ENCODE data around the gene IQCM.

Gene IQCM

DNA sequence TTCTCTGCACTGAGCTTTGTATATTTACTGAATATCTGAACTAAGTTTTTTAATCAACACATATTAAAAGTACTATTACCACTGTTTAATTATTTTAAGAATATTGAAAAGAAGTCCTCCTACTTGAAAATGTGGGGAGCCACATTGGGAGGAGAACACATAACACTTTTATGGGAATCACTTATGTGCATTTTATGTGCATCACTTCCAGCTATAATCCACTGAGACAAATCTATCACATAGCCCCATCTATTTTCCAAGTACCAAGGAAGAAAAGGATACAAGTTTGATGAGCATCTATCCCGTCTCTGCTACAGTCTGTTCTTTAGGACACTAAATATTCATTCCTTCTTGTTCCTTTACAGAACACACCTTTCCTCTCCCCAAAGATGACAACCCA lies 87.2 kb downstream of the IQCM start:
- H3K36me3 ChIP-seq (ENCODE audit: insufficient read depth, low read length): no peaks in the 10 kb centered on the region
- H3K4me1 ChIP-seq (ENCODE audit: insufficient read depth, low read length, poor library complexity, severe bottlenecking): no peaks in the 10 kb centered on the region
- no peaks in the 10 kb centered on the region for H3K9me2 ChIP-seq (replicated peaks; ENCODE audit: low read depth, low read length)
- no peak overlapping the region for H2AFZ ChIP-seq (ENCODE audit: low read length)
- H3K27me3 ChIP-seq (ENCODE audit: insufficient read depth, low read length, poor library complexity, severe bottlenecking): no peaks in the 10 kb centered on the region
- no peaks in the 10 kb centered on the region for H3F3A ChIP-seq (ENCODE audit: low read depth)
- TF ChIP-seq EZH2phosphoT487 (IDR thresholded peaks at IDR 0.05; ENCODE audit: borderline replicate concordance): no peak
- TF ChIP-seq, protein P1, sequence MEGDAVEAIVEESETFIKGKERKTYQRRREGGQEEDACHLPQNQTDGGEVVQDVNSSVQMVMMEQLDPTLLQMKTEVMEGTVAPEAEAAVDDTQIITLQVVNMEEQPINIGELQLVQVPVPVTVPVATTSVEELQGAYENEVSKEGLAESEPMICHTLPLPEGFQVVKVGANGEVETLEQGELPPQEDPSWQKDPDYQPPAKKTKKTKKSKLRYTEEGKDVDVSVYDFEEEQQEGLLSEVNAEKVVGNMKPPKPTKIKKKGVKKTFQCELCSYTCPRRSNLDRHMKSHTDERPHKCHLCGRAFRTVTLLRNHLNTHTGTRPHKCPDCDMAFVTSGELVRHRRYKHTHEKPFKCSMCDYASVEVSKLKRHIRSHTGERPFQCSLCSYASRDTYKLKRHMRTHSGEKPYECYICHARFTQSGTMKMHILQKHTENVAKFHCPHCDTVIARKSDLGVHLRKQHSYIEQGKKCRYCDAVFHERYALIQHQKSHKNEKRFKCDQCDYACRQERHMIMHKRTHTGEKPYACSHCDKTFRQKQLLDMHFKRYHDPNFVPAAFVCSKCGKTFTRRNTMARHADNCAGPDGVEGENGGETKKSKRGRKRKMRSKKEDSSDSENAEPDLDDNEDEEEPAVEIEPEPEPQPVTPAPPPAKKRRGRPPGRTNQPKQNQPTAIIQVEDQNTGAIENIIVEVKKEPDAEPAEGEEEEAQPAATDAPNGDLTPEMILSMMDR (conservative IDR thresholded peaks at IDR 0.05; ENCODE audit: low read length): no peak
- H3K9ac ChIP-seq (ENCODE audit: low read depth, low read length, poor library complexity, severe bottlenecking): no peak overlapping the region
- no peaks in the 10 kb centered on the region for H4K20me1 ChIP-seq (ENCODE audit: insufficient read depth, low read length, poor library complexity, severe bottlenecking)
- no peak overlapping the region for H3K4me2 ChIP-seq (ENCODE audit: low read depth, low read length, poor library complexity, severe bottlenecking)
- H3K4me3 ChIP-seq (ENCODE audit: low read length, poor library complexity, severe bottlenecking): no peak overlapping the region
- no peaks in the 10 kb centered on the region for H3K9me3 ChIP-seq (ENCODE audit: insufficient read depth, low read depth, low read length)
- no peaks in the 10 kb centered on the region for H3K79me2 ChIP-seq (ENCODE audit: insufficient read depth, low read length)

DNA sequence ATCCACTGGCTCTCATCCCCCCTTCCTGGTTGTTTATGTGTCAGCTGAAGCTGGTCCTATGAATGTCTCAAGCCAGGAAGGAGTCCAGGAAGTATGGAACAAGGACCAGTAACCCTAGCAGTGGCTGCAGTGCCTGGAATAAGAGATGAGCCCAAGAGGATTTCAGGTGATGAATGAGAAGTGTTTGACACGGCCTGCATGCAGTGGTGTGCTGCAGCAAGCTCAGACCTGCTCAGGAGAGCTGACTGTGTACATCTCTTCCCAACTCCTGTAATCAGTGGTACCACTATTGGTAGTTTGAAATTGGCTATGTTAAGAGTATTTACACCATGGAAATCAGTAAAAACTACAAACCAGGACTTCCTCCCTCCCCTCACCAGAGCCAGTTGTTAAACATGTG lies 88.0 kb downstream of the IQCM start:
- Histone ChIP-seq H2AFZ (ENCODE audit: low read length) (no peak overlapping the region), H3K9me3 (ENCODE audit: insufficient read depth, low read depth, low read length) (no peaks in the 10 kb centered on the region), H3F3A (ENCODE audit: low read depth) (no peaks in the 10 kb centered on the region), H3K4me2 (ENCODE audit: low read depth, low read length, poor library complexity, severe bottlenecking) (no peak overlapping the region), H3K9me2 (replicated peaks; ENCODE audit: low read depth, low read length) (no peaks in the 10 kb centered on the region), H3K36me3 (ENCODE audit: insufficient read depth, low read length) (no peaks in the 10 kb centered on the region), H4K20me1 (ENCODE audit: insufficient read depth, low read length, poor library complexity, severe bottlenecking) (no peaks in the 10 kb centered on the region), H3K27me3 (ENCODE audit: insufficient read depth, low read length, poor library complexity, severe bottlenecking) (no peaks in the 10 kb centered on the region), H3K4me3 (ENCODE audit: low read length, poor library complexity, severe bottlenecking) (no peak overlapping the region), H3K9ac (ENCODE audit: low read depth, low read length, poor library complexity, severe bottlenecking) (no peak overlapping the region), H3K4me1 (ENCODE audit: insufficient read depth, low read length, poor library complexity, severe bottlenecking) (no peaks in the 10 kb centered on the region), H3K79me2 (ENCODE audit: insufficient read depth, low read length) (no peaks in the 10 kb centered on the region)
- TF ChIP-seq, protein P1 (conservative IDR thresholded peaks at IDR 0.05; ENCODE audit: low read length): no peak
- TF ChIP-seq EZH2phosphoT487 (IDR thresholded peaks at IDR 0.05; ENCODE audit: borderline replicate concordance): no peak

- Histone ChIP-seq H3K4me1 (ENCODE audit: insufficient read depth, low read length, poor library complexity, severe bottlenecking) (no peaks in the 10 kb centered on the region), H3F3A (ENCODE audit: low read depth) (no peaks in the 10 kb centered on the region), H2AFZ (ENCODE audit: low read length) (no peak overlapping the region), H3K4me2 (ENCODE audit: low read depth, low read length, poor library complexity, severe bottlenecking) (no peak overlapping the region), H3K27me3 (ENCODE audit: insufficient read depth, low read length, poor library complexity, severe bottlenecking) (no peaks in the 10 kb centered on the region), H3K79me2 (ENCODE audit: insufficient read depth, low read length) (no peaks in the 10 kb centered on the region), H4K20me1 (ENCODE audit: insufficient read depth, low read length, poor library complexity, severe bottlenecking) (no peaks in the 10 kb centered on the region), H3K9me2 (replicated peaks; ENCODE audit: low read depth, low read length) (no peaks in the 10 kb centered on the region), H3K4me3 (ENCODE audit: low read length, poor library complexity, severe bottlenecking) (no peak overlapping the region), H3K9ac (ENCODE audit: low read depth, low read length, poor library complexity, severe bottlenecking) (no peak overlapping the region), H3K9me3 (ENCODE audit: insufficient read depth, low read depth, low read length) (no peaks in the 10 kb centered on the region), H3K36me3 (ENCODE audit: insufficient read depth, low read length) (no peaks in the 10 kb centered on the region)
- no peak for TF ChIP-seq EZH2phosphoT487 (IDR thresholded peaks at IDR 0.05; ENCODE audit: borderline replicate concordance)
These were observed 92.6 kb downstream of the IQCM start for GRCh38 chr4:149723065-149723464.

GRCh38 chr4:149719806-149720205 lies 95.8 kb downstream of the IQCM start:
- Histone ChIP-seq H3K36me3 (ENCODE audit: insufficient read depth, low read length) (no peaks in the 10 kb centered on the region), H3F3A (ENCODE audit: low read depth) (no peaks in the 10 kb centered on the region)

More at GRCh38 chr4:149719806-149720205, 95.8 kb downstream of the IQCM start:
- Histone ChIP-seq H2AFZ (ENCODE audit: low read length) (no peak overlapping the region), H3K9me2 (replicated peaks; ENCODE audit: low read depth, low read length) (no peaks in the 10 kb centered on the region), H3K4me1 (ENCODE audit: insufficient read depth, low read length, poor library complexity, severe bottlenecking) (no peaks in the 10 kb centered on the region), H3K9ac (ENCODE audit: low read depth, low read length, poor library complexity, severe bottlenecking) (no peak overlapping the region), H3K4me2 (ENCODE audit: low read depth, low read length, poor library complexity, severe bottlenecking) (no peak overlapping the region), H3K9me3 (ENCODE audit: insufficient read depth, low read depth, low read length) (0 out of 2 replicates have a peak, but pooled peaks cover 3% of the 10 kb centered on the region), H3K4me3 (ENCODE audit: low read length, poor library complexity, severe bottlenecking) (no peak overlapping the region), H3K79me2 (ENCODE audit: insufficient read depth, low read length) (no peaks in the 10 kb centered on the region), H4K20me1 (ENCODE audit: insufficient read depth, low read length, poor library complexity, severe bottlenecking) (no peaks in the 10 kb centered on the region), H3K27me3 (ENCODE audit: insufficient read depth, low read length, poor library complexity, severe bottlenecking) (no peaks in the 10 kb centered on the region)
- no peak for TF ChIP-seq EZH2phosphoT487 (IDR thresholded peaks at IDR 0.05; ENCODE audit: borderline replicate concordance)
- TF ChIP-seq, protein P1 (conservative IDR thresholded peaks at IDR 0.05; ENCODE audit: low read length): no peak

Data from Loucy (cell line).